SK-N-SH treated with all-trans-retinoic acid at 6 μM for 48 hours (cell line): ENCODE results near the gene CD38.

Experiments
- CREB5 ChIP-seq: fragments of 250-450 bp; sonication (Bioruptor Pico); IDR thresholded peaks from 2 replicates; pipeline ENCODE4 v1.5.1; 2020; ENCODE audit warnings: low read depth, mild to moderate bottlenecking, moderate library complexity
- ESRRG ChIP-seq: fragments of 250-450 bp; sonication (Bioruptor Pico); IDR thresholded peaks from 2 replicates; pipeline ENCODE4 v1.6.1; 2021; ENCODE audit warnings: mild to moderate bottlenecking
- GLIS3 ChIP-seq: fragments of 250-450 bp; sonication (Bioruptor Pico); IDR thresholded peaks from 2 replicates; pipeline ENCODE4 v1.5.0; 2020; ENCODE audit warnings: mild to moderate bottlenecking, moderate library complexity
- ISL1 ChIP-seq: fragments of 250-450 bp; sonication (Bioruptor Pico); IDR thresholded peaks from 2 replicates; pipeline ENCODE4 v2.1.2; 2022; ENCODE audit warnings: mild to moderate bottlenecking, moderate library complexity
- PATZ1 ChIP-seq: fragments of 250-450 bp; sonication (Bioruptor Pico); IDR thresholded peaks from 2 replicates; pipeline ENCODE4 v1.8.0; 2020; ENCODE audit warnings: mild to moderate bottlenecking, moderate library complexity, borderline replicate concordance
- POU6F1 ChIP-seq: fragments of 250-450 bp; sonication (Bioruptor Pico); IDR thresholded peaks from 2 replicates; pipeline ENCODE4 v1.8.0; 2021; ENCODE audit warnings: low read depth, mild to moderate bottlenecking, moderate library complexity, borderline replicate concordance
- PPARA ChIP-seq: fragments of 250-450 bp; sonication (Bioruptor Pico); IDR thresholded peaks from 2 replicates; pipeline ENCODE4 v1.5.0; 2020; ENCODE audit warnings: mild to moderate bottlenecking, borderline replicate concordance
- RARB ChIP-seq: fragments of 250-450 bp; sonication (Bioruptor Pico); IDR thresholded peaks from 2 replicates; pipeline ENCODE4 v1.8.0; 2021; ENCODE audit warnings: mild to moderate bottlenecking, moderate library complexity
- TOX ChIP-seq: fragments of 250-450 bp; sonication (Bioruptor Pico); IDR thresholded peaks from 2 replicates; pipeline ENCODE4 v1.8.0; 2021; ENCODE audit warnings: mild to moderate bottlenecking, moderate library complexity, borderline replicate concordance
- ZC3H10 ChIP-seq: fragments of 250-450 bp; sonication (Bioruptor Pico); IDR thresholded peaks from 2 replicates; pipeline ENCODE4 v1.5.1; 2021; ENCODE audit warnings: mild to moderate bottlenecking, moderate library complexity
- ZFP3 ChIP-seq: fragments of 250-450 bp; sonication (Bioruptor Pico); IDR thresholded peaks from 2 replicates; pipeline ENCODE4 v1.5.0; 2020; ENCODE audit warnings: mild to moderate bottlenecking, moderate library complexity
- ZNF565 ChIP-seq: fragments of 450-650 bp; formaldehyde crosslinking; conservative IDR thresholded peaks from 2 replicates; pipeline ENCODE4 v1.5.0; 2020; ENCODE audit warnings: low read depth, mild to moderate bottlenecking, moderate library complexity
- ZNF70 ChIP-seq: fragments of 450-650 bp; formaldehyde crosslinking; IDR thresholded peaks from 2 replicates; pipeline ENCODE4 v1.5.0; 2020; ENCODE audit warnings: mild to moderate bottlenecking, moderate library complexity

DNA sequence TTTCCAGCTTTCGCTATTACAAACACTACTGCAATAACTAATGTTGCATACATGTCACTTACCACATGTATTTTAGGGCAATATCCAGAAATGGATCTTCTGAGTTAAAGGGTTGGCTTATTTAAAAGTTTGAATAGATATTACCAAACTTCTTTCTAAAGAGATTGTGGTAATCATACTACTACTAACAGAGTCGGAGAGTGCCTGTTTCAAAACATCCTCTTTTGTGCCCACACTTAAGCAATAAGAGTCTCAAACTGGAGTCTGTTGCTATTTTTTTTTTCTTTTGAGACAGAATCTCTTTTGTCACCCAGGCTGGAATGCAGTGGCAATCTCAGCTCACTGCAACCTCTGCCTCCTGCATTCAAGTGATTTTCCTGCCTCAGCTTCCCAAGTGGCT is 124.6 kb downstream of the CD38 start:
- TF ChIP-seq PPARA (CRISPR knock-in tag) (no peak), PATZ1 (CRISPR knock-in tag) (no peak), ZNF70 (no peak), RARB (no peak), GLIS3 (CRISPR knock-in tag) (no peak), ZNF565 (CRISPR knock-in tag) (no peak), ISL1 (CRISPR knock-in tag) (no peak), CREB5 (CRISPR knock-in tag) (no peak), ZFP3 (no peak), ZC3H10 (CRISPR knock-in tag) (no peak), POU6F1 (no peak), ESRRG (CRISPR knock-in tag) (no peak), TOX (CRISPR knock-in tag) (no peak)
